ENCODE results near the gene LBH. TPM values are rescaled to one million over a fixed set of nuclear protein-coding genes. Genes with fewer than 3 reads are reported as not detected.

Gene LBH
- polyA plus RNA-seq, 6 donors from 2014 or later, result 191 to 297 (median 221) TPM

GRCh38 chr2:30219886-30220875 lies 11.2 kb upstream of the LBH start:
- no peaks in the 10 kb centered on the region for H3K9me3 Mint-ChIP-seq
- ATAC-seq (ENCODE audit: low read depth in 2 of 2) (no peak), DNase-seq (no peak)
- no peaks in the 10 kb centered on the region for H3K36me3 Mint-ChIP-seq
- no peak overlapping the region for H3K4me3 Mint-ChIP-seq
- no peaks in the 10 kb centered on the region for H3K27me3 Mint-ChIP-seq
- H3K27ac Mint-ChIP-seq, result no peak overlapping the region
- H3K4me1 Mint-ChIP-seq, result peaks cover 45 to 63% (median 49%) of the 10 kb centered on the region in 3 donors

DNA sequence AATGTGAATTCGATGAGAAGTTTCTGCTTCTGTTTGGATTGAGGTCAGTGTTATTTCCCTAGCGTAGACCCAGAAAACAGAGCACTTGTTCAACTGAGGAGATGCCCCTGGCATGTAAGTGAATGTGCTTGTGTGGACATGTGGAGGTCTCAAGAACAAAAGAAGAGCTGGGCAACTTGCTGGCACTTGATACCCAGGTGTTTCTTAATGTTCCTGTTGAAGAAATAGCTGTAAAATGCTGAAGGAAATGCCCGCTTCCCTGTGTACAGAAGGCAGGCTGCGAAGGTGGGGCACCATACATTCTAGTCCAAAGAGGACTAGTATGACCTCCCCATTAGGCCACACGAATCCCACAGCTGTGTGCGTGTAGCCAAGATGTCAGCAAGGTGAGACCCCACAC lies 9.8 kb upstream of the LBH start:
- DNase-seq (no peak), ATAC-seq (ENCODE audit: low read depth in 2 of 2) (no peak)
- H3K4me1 Mint-ChIP-seq, result peaks cover 56 to 76% (median 63%) of the 10 kb centered on the region in 3 donors

DNA sequence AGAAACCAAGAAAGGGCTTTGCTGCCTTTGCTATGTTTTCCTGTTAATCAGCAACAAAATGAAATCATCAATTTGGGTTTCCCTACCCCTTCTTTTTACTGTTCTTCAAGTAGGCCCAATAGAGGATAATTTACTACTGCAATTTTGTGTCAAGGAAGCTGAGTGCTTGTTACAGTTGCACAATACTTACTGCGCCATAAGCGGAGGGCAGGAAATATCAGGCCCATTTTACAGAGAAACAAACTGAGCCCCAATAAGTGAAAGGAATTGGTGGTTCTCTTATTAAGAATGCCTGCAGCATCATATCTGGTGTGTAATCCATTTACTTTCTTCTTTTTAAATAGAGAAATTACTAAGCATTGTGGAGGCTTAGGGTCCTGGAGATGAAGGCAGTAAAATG lies 9.3 kb upstream of the LBH start:
- no peak for ATAC-seq (ENCODE audit: low read depth in 2 of 2)
- peak overlapping the region in 3 of 6 donors; percentile 30 to 99 (median 56) for H3K27ac Mint-ChIP-seq

More for the DNA sequence above, 9.8 kb upstream of the LBH start:
- H3K27ac Mint-ChIP-seq, result peak overlapping the region in 2 of 6 donors; percentile 63 to 72
- no peaks in the 10 kb centered on the region for H3K36me3 Mint-ChIP-seq
- no peaks in the 10 kb centered on the region for H3K9me3 Mint-ChIP-seq
- H3K27me3 Mint-ChIP-seq, result no peaks in the 10 kb centered on the region
- no peak overlapping the region for H3K4me3 Mint-ChIP-seq

GRCh38 chr2:30222636-30223360 lies 8.5 kb upstream of the LBH start:
- ATAC-seq (ENCODE audit: low read depth in 2 of 2) (no peak), DNase-seq (no peak)
- H3K4me3 Mint-ChIP-seq, result peak overlapping the region; percentile 11 to 99 (median 63)
- no peaks in the 10 kb centered on the region for H3K36me3 Mint-ChIP-seq
- peak overlapping the region in 5 of 6 donors; percentile 67 to 100 (median 99) for H3K27ac Mint-ChIP-seq
- no peaks in the 10 kb centered on the region for H3K27me3 Mint-ChIP-seq
- peaks cover 50 to 69% (median 56%) of the 10 kb centered on the region in 3 donors for H3K4me1 Mint-ChIP-seq
- no peaks in the 10 kb centered on the region for H3K9me3 Mint-ChIP-seq

More for the DNA sequence above, 9.3 kb upstream of the LBH start:
- Mint-ChIP-seq H3K9me3 (no peaks in the 10 kb centered on the region), H3K36me3 (no peaks in the 10 kb centered on the region), H3K4me1 (peaks cover 58 to 74% (median 64%) of the 10 kb centered on the region in 3 donors), H3K4me3 (peak overlapping the region in 2 of 8 donors; percentile 27 to 98), H3K27me3 (no peaks in the 10 kb centered on the region)
- DNase-seq, result no peak

GRCh38 chr2:30223413-30223874 lies 7.9 kb upstream of the LBH start:
- no peaks in the 10 kb centered on the region for H3K9me3 Mint-ChIP-seq
- H3K36me3 Mint-ChIP-seq, result no peaks in the 10 kb centered on the region
- no peaks in the 10 kb centered on the region for H3K27me3 Mint-ChIP-seq
- peak; percentile 84 to 85 for ATAC-seq (ENCODE audit: low read depth in 2 of 2)
- peak overlapping the region; percentile 37 to 100 (median 99) for H3K27ac Mint-ChIP-seq
- peak overlapping the region; percentile 82 to 99 (median 96) for H3K4me3 Mint-ChIP-seq
- peaks cover 50 to 64% (median 54%) of the 10 kb centered on the region in 3 donors for H3K4me1 Mint-ChIP-seq
- peak; percentile 68 for DNase-seq

DNA sequence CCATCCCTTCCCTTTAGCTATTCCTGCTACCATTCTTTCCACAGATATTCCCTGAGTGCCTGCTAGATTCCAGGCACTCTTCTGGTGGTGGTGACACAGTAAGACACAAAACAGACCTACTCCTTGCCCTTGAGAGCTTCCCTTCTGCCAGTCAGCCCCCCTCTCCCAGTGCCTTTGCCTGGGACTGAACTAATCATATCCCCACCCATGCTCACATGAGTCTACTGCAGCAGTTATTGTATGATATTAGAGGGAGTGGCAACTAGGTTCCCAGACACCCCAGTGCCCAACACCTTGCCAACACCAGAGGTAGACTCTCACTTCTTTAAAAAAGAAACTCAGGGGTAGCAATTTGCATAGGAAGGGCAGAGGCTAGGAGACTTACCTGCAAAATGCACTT lies 7.2 kb upstream of the LBH start:
- Mint-ChIP-seq H3K4me1 (peaks cover 50 to 61% (median 54%) of the 10 kb centered on the region in 3 donors), H3K9me3 (no peaks in the 10 kb centered on the region), H3K36me3 (no peaks in the 10 kb centered on the region), H3K27me3 (no peaks in the 10 kb centered on the region), H3K4me3 (peak overlapping the region; percentile 82 to 99 (median 96)), H3K27ac (peak overlapping the region; percentile 99 to 100 (median 99))
- ATAC-seq (ENCODE audit: low read depth in 2 of 2) (peak; percentile 44 to 60), DNase-seq (no peak)

GRCh38 chr2:30225131-30225762 lies 6.1 kb upstream of the LBH start:
- DNase-seq, result peak; percentile 54
- no peaks in the 10 kb centered on the region for H3K9me3 Mint-ChIP-seq
- peaks cover 55 to 68% (median 62%) of the 10 kb centered on the region in 3 donors for H3K4me1 Mint-ChIP-seq
- ATAC-seq (ENCODE audit: low read depth in 2 of 2), result peak; percentile 61 to 66
- H3K27ac Mint-ChIP-seq, result peak overlapping the region; percentile 99 to 100 (median 99)
- H3K27me3 Mint-ChIP-seq, result no peaks in the 10 kb centered on the region
- peak overlapping the region; percentile 88 to 99 (median 96) for H3K4me3 Mint-ChIP-seq
- no peaks in the 10 kb centered on the region for H3K36me3 Mint-ChIP-seq

- ATAC-seq (ENCODE audit: low read depth in 2 of 2), result no peak
- Mint-ChIP-seq H3K27ac (peak overlapping the region; percentile 99 to 100 (median 99)), H3K27me3 (no peaks in the 10 kb centered on the region), H3K36me3 (no peaks in the 10 kb centered on the region), H3K4me1 (peaks cover 53 to 66% (median 60%) of the 10 kb centered on the region in 3 donors), H3K9me3 (no peaks in the 10 kb centered on the region), H3K4me3 (peak overlapping the region in 7 of 8 donors; percentile 71 to 98 (median 95))
- DNase-seq, result no peak
Observed at GRCh38 chr2:30226144-30227032, 4.9 kb upstream of the LBH start.

GRCh38 chr2:30229596-30229995 lies 1.7 kb upstream of the LBH start:
- H3K4me3 Mint-ChIP-seq, result peak overlapping the region; percentile 39 to 98 (median 82)
- peak overlapping the region in 5 of 6 donors; percentile 54 to 93 (median 70) for H3K27ac Mint-ChIP-seq
- DNase-seq, result no peak
- no peak for ATAC-seq (ENCODE audit: low read depth in 2 of 2)
- no peaks in the 10 kb centered on the region for H3K27me3 Mint-ChIP-seq
- H3K9me3 Mint-ChIP-seq, result no peaks in the 10 kb centered on the region
- H3K36me3 Mint-ChIP-seq, result peaks cover 6 to 7% of the 10 kb centered on the region in 2 donors
- H3K4me1 Mint-ChIP-seq, result peaks cover 47 to 56% (median 53%) of the 10 kb centered on the region in 3 donors

GRCh38 chr2:30230497-30231211 lies 680 bp upstream of the LBH start:
- Mint-ChIP-seq H3K27me3 (no peaks in the 10 kb centered on the region), H3K36me3 (peaks cover 7 to 14% of the 10 kb centered on the region in 2 donors), H3K9me3 (no peaks in the 10 kb centered on the region), H3K4me1 (peaks cover 45 to 56% (median 51%) of the 10 kb centered on the region in 3 donors), H3K4me3 (peak overlapping the region; percentile 84 to 99 (median 96)), H3K27ac (peak overlapping the region; percentile 93 to 97 (median 95))
- ATAC-seq (ENCODE audit: low read depth in 2 of 2) (no peak), DNase-seq (no peak)

- Mint-ChIP-seq H3K4me3 (peak overlapping the region; percentile 95 to 99 (median 97)), H3K27me3 (no peaks in the 10 kb centered on the region)
Observed at GRCh38 chr2:30231996-30232800, 864 bp downstream of the LBH start.

More at GRCh38 chr2:30231996-30232800, 864 bp downstream of the LBH start:
- H3K27ac Mint-ChIP-seq, result peak overlapping the region; percentile 93 to 97 (median 97)
- DNase-seq (peak; percentile 89), ATAC-seq (ENCODE audit: low read depth in 2 of 2) (peak; percentile 60 to 62)
- H3K36me3 Mint-ChIP-seq, result peaks cover 14% of the 10 kb centered on the region in 2 donors
- no peaks in the 10 kb centered on the region for H3K9me3 Mint-ChIP-seq
- peaks cover 49 to 58% (median 54%) of the 10 kb centered on the region in 3 donors for H3K4me1 Mint-ChIP-seq

Data from naive B cell (primary cell).